SK-N-SH treated with all-trans-retinoic acid at 6 μM for 48 hours (cell line): ENCODE results near the gene CACHD1.

Experiments used
- ARNTL ChIP-seq: fragments of 450-650 bp; formaldehyde crosslinking; IDR thresholded peaks from 2 replicates; pipeline ENCODE4 v1.5.0; 2020; ENCODE audit warnings: low read depth, mild to moderate bottlenecking, moderate library complexity, borderline replicate concordance
- BACH2 ChIP-seq: fragments of 250-450 bp; sonication (Bioruptor Pico); IDR thresholded peaks from 2 replicates; pipeline ENCODE4 v1.9.0; 2021; ENCODE audit warnings: mild to moderate bottlenecking, borderline replicate concordance
- CREB5 ChIP-seq: fragments of 250-450 bp; sonication (Bioruptor Pico); IDR thresholded peaks from 2 replicates; pipeline ENCODE4 v1.5.1; 2020; ENCODE audit warnings: low read depth, mild to moderate bottlenecking, moderate library complexity
- CSDC2 ChIP-seq: fragments of 250-450 bp; sonication (Bioruptor Pico); IDR thresholded peaks from 2 replicates; pipeline ENCODE4 v1.5.0; 2020; ENCODE audit warnings: mild to moderate bottlenecking, moderate library complexity
- GLIS3 ChIP-seq: fragments of 250-450 bp; sonication (Bioruptor Pico); IDR thresholded peaks from 2 replicates; pipeline ENCODE4 v1.5.0; 2020; ENCODE audit warnings: mild to moderate bottlenecking, moderate library complexity
- PATZ1 ChIP-seq: fragments of 250-450 bp; sonication (Bioruptor Pico); IDR thresholded peaks from 2 replicates; pipeline ENCODE4 v1.8.0; 2020; ENCODE audit warnings: mild to moderate bottlenecking, moderate library complexity, borderline replicate concordance
- PPARA ChIP-seq: fragments of 250-450 bp; sonication (Bioruptor Pico); IDR thresholded peaks from 2 replicates; pipeline ENCODE4 v1.5.0; 2020; ENCODE audit warnings: mild to moderate bottlenecking, borderline replicate concordance
- RARB ChIP-seq: fragments of 250-450 bp; sonication (Bioruptor Pico); IDR thresholded peaks from 2 replicates; pipeline ENCODE4 v1.8.0; 2021; ENCODE audit warnings: mild to moderate bottlenecking, moderate library complexity
- ZC3H10 ChIP-seq: fragments of 250-450 bp; sonication (Bioruptor Pico); IDR thresholded peaks from 2 replicates; pipeline ENCODE4 v1.5.1; 2021; ENCODE audit warnings: mild to moderate bottlenecking, moderate library complexity
- ZFP3 ChIP-seq: fragments of 250-450 bp; sonication (Bioruptor Pico); IDR thresholded peaks from 2 replicates; pipeline ENCODE4 v1.5.0; 2020; ENCODE audit warnings: mild to moderate bottlenecking, moderate library complexity
- ZFP30 ChIP-seq: fragments of 450-650 bp; formaldehyde crosslinking; IDR thresholded peaks from 2 replicates; pipeline ENCODE4 v1.5.0; 2022; ENCODE audit warnings: mild to moderate bottlenecking, moderate library complexity
- ZNF8 ChIP-seq: fragments of 450-650 bp; formaldehyde crosslinking; IDR thresholded peaks from 2 replicates; pipeline ENCODE4 v1.5.0; 2020; ENCODE audit warnings: mild to moderate bottlenecking, moderate library complexity
- TF ChIP-seq, protein P1 (sequence below): fragments of 250-450 bp; sonication (Bioruptor Pico); IDR thresholded peaks from 2 replicates; pipeline ENCODE4 v1.5.1; 2021; ENCODE audit warnings: mild to moderate bottlenecking, moderate library complexity

DNA sequence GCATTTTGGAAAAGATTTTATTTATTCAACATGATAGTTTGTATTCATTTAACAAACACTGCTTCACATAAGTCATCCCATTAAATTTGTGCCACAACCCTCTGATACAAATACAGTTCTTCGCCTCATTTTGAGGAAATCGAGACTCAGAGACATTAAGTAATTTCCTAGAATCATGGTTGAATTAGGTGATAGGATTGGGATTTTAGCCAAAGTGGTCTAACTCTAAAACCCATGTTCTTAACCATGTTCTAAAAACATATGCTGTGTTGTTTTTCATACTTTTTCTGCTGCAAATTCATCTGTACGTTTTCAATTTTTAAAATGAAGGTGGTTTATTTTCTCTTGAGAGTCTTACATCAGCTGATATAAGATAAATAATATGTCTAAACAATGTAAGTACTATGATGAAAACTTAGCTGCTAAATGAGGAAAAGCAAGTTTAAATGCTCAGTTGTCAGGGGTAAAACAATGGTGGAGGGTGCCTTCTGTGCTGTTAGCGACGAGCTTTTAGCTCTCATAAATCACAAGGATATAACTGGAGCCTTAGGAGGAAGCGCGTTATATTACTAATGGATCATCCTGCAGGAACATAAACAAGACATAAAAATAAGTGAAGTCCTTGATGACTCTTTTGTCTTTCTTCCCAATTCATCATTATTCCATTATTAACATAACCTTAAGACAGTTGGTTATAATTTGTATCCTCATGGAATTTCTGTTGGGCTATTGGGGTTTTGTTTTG is 97.7 kb downstream of the CACHD1 start:
- no peak for TF ChIP-seq ZFP30 (CRISPR knock-in tag)
- no peak for TF ChIP-seq ZNF8 (CRISPR knock-in tag)
- no peak for TF ChIP-seq PPARA (CRISPR knock-in tag)
- TF ChIP-seq BACH2 (CRISPR knock-in tag) = no peak
- TF ChIP-seq PATZ1 (CRISPR knock-in tag) = no peak
- TF ChIP-seq, protein P1, sequence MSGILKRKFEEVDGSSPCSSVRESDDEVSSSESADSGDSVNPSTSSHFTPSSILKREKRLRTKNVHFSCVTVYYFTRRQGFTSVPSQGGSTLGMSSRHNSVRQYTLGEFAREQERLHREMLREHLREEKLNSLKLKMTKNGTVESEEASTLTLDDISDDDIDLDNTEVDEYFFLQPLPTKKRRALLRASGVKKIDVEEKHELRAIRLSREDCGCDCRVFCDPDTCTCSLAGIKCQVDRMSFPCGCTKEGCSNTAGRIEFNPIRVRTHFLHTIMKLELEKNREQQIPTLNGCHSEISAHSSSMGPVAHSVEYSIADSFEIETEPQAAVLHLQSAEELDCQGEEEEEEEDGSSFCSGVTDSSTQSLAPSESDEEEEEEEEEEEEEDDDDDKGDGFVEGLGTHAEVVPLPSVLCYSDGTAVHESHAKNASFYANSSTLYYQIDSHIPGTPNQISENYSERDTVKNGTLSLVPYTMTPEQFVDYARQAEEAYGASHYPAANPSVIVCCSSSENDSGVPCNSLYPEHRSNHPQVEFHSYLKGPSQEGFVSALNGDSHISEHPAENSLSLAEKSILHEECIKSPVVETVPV (CRISPR knock-in tag) = no peak
- TF ChIP-seq CREB5 (CRISPR knock-in tag) = no peak
- no peak for TF ChIP-seq CSDC2 (CRISPR knock-in tag)
- no peak for TF ChIP-seq ARNTL
- TF ChIP-seq ZC3H10 (CRISPR knock-in tag) = no peak
- no peak for TF ChIP-seq ZFP3 (CRISPR knock-in tag)
- TF ChIP-seq RARB = no peak
- TF ChIP-seq GLIS3 (CRISPR knock-in tag) = no peak
